ENCODE measurements around the gene TREM2. TPM values are rescaled to one million over a fixed set of nuclear protein-coding genes. Genes with fewer than 3 reads are reported as not detected.

TREM2 gene
- total RNA-seq, 6 experiments from 2014 or later, result 0.20 to 4.6 (median 2.3) TPM

DNA sequence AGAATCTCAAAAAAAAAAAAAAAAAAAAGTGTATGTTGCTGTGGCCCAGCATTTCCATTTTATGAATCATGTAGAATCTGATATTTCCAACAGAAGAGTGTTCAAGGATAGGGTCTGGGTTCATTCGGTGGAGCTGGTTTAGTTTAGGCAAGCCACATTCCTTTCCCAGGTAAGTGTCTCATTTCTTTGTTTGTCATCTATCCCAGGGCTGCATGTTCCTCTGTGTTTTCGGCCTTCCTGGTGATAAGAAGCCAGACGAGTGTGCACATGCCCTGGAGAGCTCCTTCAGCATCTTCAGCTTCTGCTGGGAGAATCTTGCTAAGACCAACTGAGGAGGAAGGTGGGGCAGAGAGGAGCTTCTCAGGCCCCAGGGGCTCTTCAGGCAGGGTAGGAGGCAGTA lies 51.9 kb downstream of the TREM2 start:
- H3K4me3 ChIP-seq, result no peak overlapping the region
- no peak for DNase-seq
- 94% methylated on average over 3 of the region's 3 CpGs for WGBS (ENCODE audit: insufficient coverage, low coverage, low lambda C conversion rate, missing lambda C conversion rate)
- intact Hi-C loops (cut with DNase I), result no loop called here
- H3K4me1 ChIP-seq, result peaks cover 0 to 2% (median 0%) of the 10 kb centered on the region in 4 donors
- no peaks in the 10 kb centered on the region for H3K9me3 ChIP-seq
- no peak for TF ChIP-seq POLR2A (IDR thresholded peaks at IDR 0.05)
- no peak for TF ChIP-seq CTCF (IDR thresholded peaks at IDR 0.05)
- no peak for ATAC-seq
- H3K27ac ChIP-seq, result no peak overlapping the region
- no peaks in the 10 kb centered on the region for H3K36me3 ChIP-seq
- H3K27me3 ChIP-seq, result no peaks in the 10 kb centered on the region

Other genes starting within 250 kb of the TREM2 start
- 10 to 100 TPM in 4 of 6 experiments, 1 to 10 TPM in 2; 5.0 to 35.7 (median 13.5) TPM for gene UNC5CL, start 123.9 kb downstream of the TREM2 start, total RNA-seq
- under 1 TPM; 0.22 to 0.86 (median 0.52) TPM for gene TSPO2, start 120.6 kb downstream of the TREM2 start, total RNA-seq
- not detected for gene APOBEC2, start 109.9 kb downstream of the TREM2 start, total RNA-seq
- 10 to 100 TPM; 14.8 to 26.2 (median 21.7) TPM for gene OARD1, start 90.8 kb downstream of the TREM2 start, total RNA-seq
- 10 to 100 TPM in 1 of 6 experiments, 1 to 10 TPM in 5; 6.4 to 11.7 (median 7.7) TPM for gene NFYA, start 90.1 kb downstream of the TREM2 start, total RNA-seq
- under 1 TPM in 3 of 6 experiments, not detected in 3; 0.43 to 0.62 (median 0.46) TPM for gene TREML1, start 8.8 kb downstream of the TREM2 start, total RNA-seq
- under 1 TPM in 4 of 6 experiments, not detected in 2; 0.06 to 0.20 (median 0.12) TPM for gene TREML2, start 38.0 kb upstream of the TREM2 start, total RNA-seq
- under 1 TPM in 2 of 6 experiments, not detected in 4; 0.10 to 0.12 TPM for gene TREML4, start 65.2 kb upstream of the TREM2 start, total RNA-seq
- 1 to 10 TPM in 1 of 6 experiments, under 1 TPM in 4, not detected in 1; 0.51 to 3.3 (median 0.88) TPM for gene TREM1, start 123.6 kb upstream of the TREM2 start, total RNA-seq
- not detected for gene NCR2, start 172.5 kb upstream of the TREM2 start, total RNA-seq

Measured in right lobe of liver (tissue), 6 donors.